NCI-H345 treated with DMSO at 0.1 percent for 48 hours (cell line): ENCODE data around the gene PCSK6.

Experiments
- DNase-seq: peaks from one replicate; lab custom pipeline; 2025; ENCODE audit not compliant: unreplicated experiment; lab: John Stamatoyannopoulos, UW

PCSK6 gene

GRCh38 chr15:101448336-101448735 lies 41.2 kb downstream of the PCSK6 start:
- no peak for DNase-seq

- no peak for DNase-seq
These were observed 41.9 kb downstream of the PCSK6 start for GRCh38 chr15:101447561-101448071.

GRCh38 chr15:101447168-101447533 lies 42.4 kb downstream of the PCSK6 start:
- DNase-seq: no peak

- DNase-seq: no peak
These were observed 42.9 kb downstream of the PCSK6 start for GRCh38 chr15:101446518-101447167.

GRCh38 chr15:101445562-101446517 lies 43.7 kb downstream of the PCSK6 start:
- DNase-seq: no peak

- no peak for DNase-seq
These were observed 44.5 kb downstream of the PCSK6 start for GRCh38 chr15:101444807-101445508.

GRCh38 chr15:101444015-101444414 lies 45.5 kb downstream of the PCSK6 start:
- no peak for DNase-seq

- no peak for DNase-seq
These were observed 47.2 kb downstream of the PCSK6 start for GRCh38 chr15:101442272-101442671.

GRCh38 chr15:101441696-101442095 lies 47.8 kb downstream of the PCSK6 start:
- no peak for DNase-seq

GRCh38 chr15:101440846-101441590 lies 48.5 kb downstream of the PCSK6 start:
- DNase-seq: no peak

GRCh38 chr15:101439920-101440319 lies 49.6 kb downstream of the PCSK6 start:
- DNase-seq: no peak

- no peak for DNase-seq
These were observed 50.1 kb downstream of the PCSK6 start for GRCh38 chr15:101439285-101439919.

- DNase-seq: no peak
These were observed 50.8 kb downstream of the PCSK6 start for GRCh38 chr15:101438482-101439284.

GRCh38 chr15:101437618-101438481 lies 51.7 kb downstream of the PCSK6 start:
- DNase-seq: no peak

GRCh38 chr15:101437209-101437608 lies 52.3 kb downstream of the PCSK6 start:
- peak; percentile 69 for DNase-seq

GRCh38 chr15:101436526-101436925 lies 53.0 kb downstream of the PCSK6 start:
- no peak for DNase-seq

- no peak for DNase-seq
These were observed 53.7 kb downstream of the PCSK6 start for GRCh38 chr15:101435761-101436160.
